ENCODE measurements around the gene NCBP2L. TPM values are rescaled to one million over a fixed set of nuclear protein-coding genes. Genes with fewer than 3 reads are reported as not detected.

Gene NCBP2L
- total and polyA plus RNA-seq, 2 experiments from 2014 or later = not detected

DNA sequence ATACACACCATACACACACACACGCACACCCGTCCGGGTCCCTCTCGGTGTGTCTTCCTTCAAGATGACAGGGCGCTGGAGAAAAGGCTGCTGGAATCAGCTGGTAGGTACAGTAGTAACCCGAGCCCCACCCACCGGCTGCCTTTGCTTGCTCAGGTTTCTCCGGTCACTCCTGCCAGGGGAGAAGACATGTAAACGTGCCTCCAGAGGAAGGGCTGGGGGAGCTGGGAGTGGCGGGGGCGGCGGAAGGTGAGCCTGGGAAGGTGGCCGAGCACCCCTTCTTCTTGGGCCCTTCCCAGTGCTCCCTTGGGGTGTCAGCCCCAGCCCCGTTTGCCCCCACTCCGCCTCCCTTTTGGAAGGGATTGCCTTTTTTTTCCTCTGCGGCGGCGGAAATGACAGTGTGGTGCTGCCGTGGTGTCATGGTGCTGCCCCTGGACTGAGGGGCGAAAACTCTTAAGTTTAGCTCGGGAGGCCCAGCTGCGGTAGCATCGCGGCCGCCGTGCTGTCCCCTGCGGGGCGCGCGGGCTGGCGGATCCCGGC is 48.2 kb downstream of the NCBP2L start, which contains the start of gene MID2 (continued):
- TF ChIP-seq, protein P1, sequence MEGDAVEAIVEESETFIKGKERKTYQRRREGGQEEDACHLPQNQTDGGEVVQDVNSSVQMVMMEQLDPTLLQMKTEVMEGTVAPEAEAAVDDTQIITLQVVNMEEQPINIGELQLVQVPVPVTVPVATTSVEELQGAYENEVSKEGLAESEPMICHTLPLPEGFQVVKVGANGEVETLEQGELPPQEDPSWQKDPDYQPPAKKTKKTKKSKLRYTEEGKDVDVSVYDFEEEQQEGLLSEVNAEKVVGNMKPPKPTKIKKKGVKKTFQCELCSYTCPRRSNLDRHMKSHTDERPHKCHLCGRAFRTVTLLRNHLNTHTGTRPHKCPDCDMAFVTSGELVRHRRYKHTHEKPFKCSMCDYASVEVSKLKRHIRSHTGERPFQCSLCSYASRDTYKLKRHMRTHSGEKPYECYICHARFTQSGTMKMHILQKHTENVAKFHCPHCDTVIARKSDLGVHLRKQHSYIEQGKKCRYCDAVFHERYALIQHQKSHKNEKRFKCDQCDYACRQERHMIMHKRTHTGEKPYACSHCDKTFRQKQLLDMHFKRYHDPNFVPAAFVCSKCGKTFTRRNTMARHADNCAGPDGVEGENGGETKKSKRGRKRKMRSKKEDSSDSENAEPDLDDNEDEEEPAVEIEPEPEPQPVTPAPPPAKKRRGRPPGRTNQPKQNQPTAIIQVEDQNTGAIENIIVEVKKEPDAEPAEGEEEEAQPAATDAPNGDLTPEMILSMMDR (conservative IDR thresholded peaks at IDR 0.05; ENCODE audit: low read depth in 2 of 2) = no peak
- TF ChIP-seq ZNF331 (CRISPR knock-in tag; IDR thresholded peaks at IDR 0.05; ENCODE audit: low read depth) (no peak), CREB1 (CRISPR knock-in tag; IDR thresholded peaks at IDR 0.05; ENCODE audit: low read depth) (no peak), JUNB (IDR thresholded peaks at IDR 0.05; ENCODE audit: unreplicated experiment) (no peak), NANOG (IDR thresholded peaks at IDR 0.05; ENCODE audit: borderline replicate concordance) (no peak)

DNA sequence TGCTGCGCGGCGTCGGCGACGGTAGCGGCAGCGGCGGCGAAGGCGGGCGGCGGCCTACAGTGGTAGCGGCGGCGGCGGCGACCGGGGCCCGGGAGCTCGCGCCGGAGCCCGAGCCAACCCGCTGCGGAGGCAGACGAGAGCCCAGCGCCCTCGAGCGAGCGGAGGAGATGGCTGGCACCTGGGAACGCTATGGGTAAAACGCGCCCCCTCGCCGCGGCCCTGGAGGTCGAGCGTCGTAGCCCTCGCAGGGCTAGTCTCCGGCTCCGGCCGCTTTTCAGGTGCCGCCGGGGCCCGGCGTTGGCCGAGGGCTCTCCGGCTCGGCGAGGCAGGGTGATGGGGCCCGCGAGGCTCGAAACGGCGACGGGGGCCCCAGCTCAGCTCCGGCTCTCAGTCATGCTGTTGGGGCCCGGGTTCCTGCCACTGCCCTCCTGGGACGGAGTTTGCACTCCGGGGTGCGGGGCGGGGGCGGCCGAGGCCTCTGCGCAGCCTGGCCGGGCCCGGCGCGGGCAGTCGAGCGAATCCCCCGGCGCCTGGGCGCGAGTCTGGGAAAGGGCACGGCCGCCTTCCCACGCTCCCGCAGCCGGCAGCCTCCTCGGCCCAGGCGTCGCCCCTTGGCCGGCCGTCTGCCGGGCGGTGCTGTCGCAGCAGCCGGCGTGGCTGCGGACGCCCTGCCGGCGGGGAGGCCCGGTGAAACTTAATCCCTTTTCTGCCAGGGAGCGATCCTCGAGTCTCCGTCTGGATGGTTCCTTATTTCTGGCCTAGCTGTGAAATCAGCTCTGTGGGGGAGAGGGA is 48.9 kb downstream of the NCBP2L start:
- peak overlapping the region; percentile 58 for H3K4me3 ChIP-seq
- H3F3A ChIP-seq (replicated peaks; ENCODE audit: low read depth) = no peaks in the 10 kb centered on the region
- no peaks in the 10 kb centered on the region for H4K20me1 ChIP-seq (replicated peaks; ENCODE audit: insufficient read depth)
- no peaks in the 10 kb centered on the region for H3K9me3 Mint-ChIP-seq
- no peak overlapping the region for H3K27ac ChIP-seq (ENCODE audit: low read depth)
- peaks cover 26% of the 10 kb centered on the region for H3K27me3 Mint-ChIP-seq (ENCODE audit: insufficient read depth, low read depth, poor library complexity)
- no peaks in the 10 kb centered on the region for H3K4me1 ChIP-seq (ENCODE audit: insufficient read depth)
- H3K4me3 Mint-ChIP-seq = peak overlapping the region; percentile 71
- DNase-seq (ENCODE audit: low spot score) = peak; percentile 59
- peak overlapping the region; percentile 80 for H3K4me2 ChIP-seq
- H3K79me2 ChIP-seq (replicated peaks; ENCODE audit: insufficient read depth) = no peaks in the 10 kb centered on the region
- H3K9me2 ChIP-seq (ENCODE audit: insufficient read depth) = no peaks in the 10 kb centered on the region
- no peak overlapping the region for H3K27ac Mint-ChIP-seq
- peaks cover 43% of the 10 kb centered on the region for H3K27me3 ChIP-seq (ENCODE audit: insufficient read depth)
- peak; percentile 81 for ATAC-seq
- H3K36me3 ChIP-seq (ENCODE audit: insufficient read depth) = no peaks in the 10 kb centered on the region
- peaks cover 13% of the 10 kb centered on the region; the same call in 2 of the 3 replicates for H3K4me1 Mint-ChIP-seq
- 0 out of 2 replicates have a peak overlapping the region, but pooled peaks have one; percentile 38 for H2AFZ ChIP-seq
- H3K36me3 Mint-ChIP-seq (ENCODE audit: low read depth) = no peaks in the 10 kb centered on the region
- TF ChIP-seq CREB1 (CRISPR knock-in tag; IDR thresholded peaks at IDR 0.05; ENCODE audit: low read depth) (no peak), EZH2phosphoT487 (IDR thresholded peaks at IDR 0.05; ENCODE audit: unreplicated experiment) (no peak), ZNF331 (CRISPR knock-in tag; IDR thresholded peaks at IDR 0.05; ENCODE audit: low read depth) (no peak), NANOG (IDR thresholded peaks at IDR 0.05; ENCODE audit: borderline replicate concordance) (no peak), POLR2AphosphoS5 (IDR thresholded peaks at IDR 0.05; ENCODE audit: low read depth) (no peak), EZH2 (IDR thresholded peaks at IDR 0.05; ENCODE audit: low read depth, unreplicated experiment) (no peak), ZNF114 (CRISPR knock-in tag; IDR thresholded peaks at IDR 0.05) (no peak), JUNB (IDR thresholded peaks at IDR 0.05; ENCODE audit: unreplicated experiment) (no peak)
- TF ChIP-seq, protein P1 (conservative IDR thresholded peaks at IDR 0.05; ENCODE audit: low read depth in 2 of 2) = no peak
- TF ChIP-seq, protein P2, sequence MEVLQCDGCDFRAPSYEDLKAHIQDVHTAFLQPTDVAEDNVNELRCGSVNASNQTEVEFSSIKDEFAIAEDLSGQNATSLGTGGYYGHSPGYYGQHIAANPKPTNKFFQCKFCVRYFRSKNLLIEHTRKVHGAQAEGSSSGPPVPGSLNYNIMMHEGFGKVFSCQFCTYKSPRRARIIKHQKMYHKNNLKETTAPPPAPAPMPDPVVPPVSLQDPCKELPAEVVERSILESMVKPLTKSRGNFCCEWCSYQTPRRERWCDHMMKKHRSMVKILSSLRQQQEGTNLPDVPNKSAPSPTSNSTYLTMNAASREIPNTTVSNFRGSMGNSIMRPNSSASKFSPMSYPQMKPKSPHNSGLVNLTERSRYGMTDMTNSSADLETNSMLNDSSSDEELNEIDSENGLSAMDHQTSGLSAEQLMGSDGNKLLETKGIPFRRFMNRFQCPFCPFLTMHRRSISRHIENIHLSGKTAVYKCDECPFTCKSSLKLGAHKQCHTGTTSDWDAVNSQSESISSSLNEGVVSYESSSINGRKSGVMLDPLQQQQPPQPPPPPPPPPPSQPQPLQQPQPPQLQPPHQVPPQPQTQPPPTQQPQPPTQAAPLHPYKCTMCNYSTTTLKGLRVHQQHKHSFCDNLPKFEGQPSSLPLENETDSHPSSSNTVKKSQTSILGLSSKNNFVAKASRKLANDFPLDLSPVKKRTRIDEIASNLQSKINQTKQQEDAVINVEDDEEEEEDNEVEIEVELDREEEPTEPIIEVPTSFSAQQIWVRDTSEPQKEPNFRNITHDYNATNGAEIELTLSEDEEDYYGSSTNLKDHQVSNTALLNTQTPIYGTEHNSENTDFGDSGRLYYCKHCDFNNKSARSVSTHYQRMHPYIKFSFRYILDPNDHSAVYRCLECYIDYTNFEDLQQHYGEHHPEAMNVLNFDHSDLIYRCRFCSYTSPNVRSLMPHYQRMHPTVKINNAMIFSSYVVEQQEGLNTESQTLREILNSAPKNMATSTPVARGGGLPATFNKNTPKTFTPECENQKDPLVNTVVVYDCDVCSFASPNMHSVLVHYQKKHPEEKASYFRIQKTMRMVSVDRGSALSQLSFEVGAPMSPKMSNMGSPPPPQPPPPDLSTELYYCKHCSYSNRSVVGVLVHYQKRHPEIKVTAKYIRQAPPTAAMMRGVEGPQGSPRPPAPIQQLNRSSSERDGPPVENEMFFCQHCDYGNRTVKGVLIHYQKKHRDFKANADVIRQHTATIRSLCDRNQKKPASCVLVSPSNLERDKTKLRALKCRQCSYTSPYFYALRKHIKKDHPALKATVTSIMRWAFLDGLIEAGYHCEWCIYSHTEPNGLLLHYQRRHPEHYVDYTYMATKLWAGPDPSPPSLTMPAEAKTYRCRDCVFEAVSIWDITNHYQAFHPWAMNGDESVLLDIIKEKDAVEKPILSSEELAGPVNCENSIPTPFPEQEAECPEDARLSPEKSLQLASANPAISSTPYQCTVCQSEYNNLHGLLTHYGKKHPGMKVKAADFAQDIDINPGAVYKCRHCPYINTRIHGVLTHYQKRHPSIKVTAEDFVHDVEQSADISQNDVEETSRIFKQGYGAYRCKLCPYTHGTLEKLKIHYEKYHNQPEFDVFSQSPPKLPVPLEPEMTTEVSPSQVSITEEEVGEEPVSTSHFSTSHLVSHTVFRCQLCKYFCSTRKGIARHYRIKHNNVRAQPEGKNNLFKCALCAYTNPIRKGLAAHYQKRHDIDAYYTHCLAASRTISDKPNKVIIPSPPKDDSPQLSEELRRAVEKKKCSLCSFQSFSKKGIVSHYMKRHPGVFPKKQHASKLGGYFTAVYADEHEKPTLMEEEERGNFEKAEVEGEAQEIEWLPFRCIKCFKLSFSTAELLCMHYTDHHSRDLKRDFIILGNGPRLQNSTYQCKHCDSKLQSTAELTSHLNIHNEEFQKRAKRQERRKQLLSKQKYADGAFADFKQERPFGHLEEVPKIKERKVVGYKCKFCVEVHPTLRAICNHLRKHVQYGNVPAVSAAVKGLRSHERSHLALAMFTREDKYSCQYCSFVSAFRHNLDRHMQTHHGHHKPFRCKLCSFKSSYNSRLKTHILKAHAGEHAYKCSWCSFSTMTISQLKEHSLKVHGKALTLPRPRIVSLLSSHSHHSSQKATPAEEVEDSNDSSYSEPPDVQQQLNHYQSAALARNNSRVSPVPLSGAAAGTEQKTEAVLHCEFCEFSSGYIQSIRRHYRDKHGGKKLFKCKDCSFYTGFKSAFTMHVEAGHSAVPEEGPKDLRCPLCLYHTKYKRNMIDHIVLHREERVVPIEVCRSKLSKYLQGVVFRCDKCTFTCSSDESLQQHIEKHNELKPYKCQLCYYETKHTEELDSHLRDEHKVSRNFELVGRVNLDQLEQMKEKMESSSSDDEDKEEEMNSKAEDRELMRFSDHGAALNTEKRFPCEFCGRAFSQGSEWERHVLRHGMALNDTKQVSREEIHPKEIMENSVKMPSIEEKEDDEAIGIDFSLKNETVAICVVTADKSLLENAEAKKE (CRISPR knock-in tag; IDR thresholded peaks at IDR 0.05) = no peak
- TF ChIP-seq, protein P3, sequence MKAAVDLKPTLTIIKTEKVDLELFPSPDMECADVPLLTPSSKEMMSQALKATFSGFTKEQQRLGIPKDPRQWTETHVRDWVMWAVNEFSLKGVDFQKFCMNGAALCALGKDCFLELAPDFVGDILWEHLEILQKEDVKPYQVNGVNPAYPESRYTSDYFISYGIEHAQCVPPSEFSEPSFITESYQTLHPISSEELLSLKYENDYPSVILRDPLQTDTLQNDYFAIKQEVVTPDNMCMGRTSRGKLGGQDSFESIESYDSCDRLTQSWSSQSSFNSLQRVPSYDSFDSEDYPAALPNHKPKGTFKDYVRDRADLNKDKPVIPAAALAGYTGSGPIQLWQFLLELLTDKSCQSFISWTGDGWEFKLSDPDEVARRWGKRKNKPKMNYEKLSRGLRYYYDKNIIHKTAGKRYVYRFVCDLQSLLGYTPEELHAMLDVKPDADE (IDR thresholded peaks at IDR 0.05) = no peak

All from GM23338 (cell line).